K562 (cell line): ENCODE data around the gene EDDM13. TPM values are rescaled to one million over a fixed set of nuclear protein-coding genes. Genes with fewer than 3 reads are reported as not detected.

Experiments used
- ATAC-seq: fragments of 200-7000 bp; cut with Tn5 transposase; 3 replicates; pipeline ENCODE4 v1.9.1; 2020; ENCODE audit warnings: moderate library complexity
- BruUV-seq: library from RNA; stranded (reverse); fragments of 400-500 nt; replicated peaks from 2 replicates; lab custom pipeline; 2021; lab: Mats Ljungman, UMichigan
- CTCF ChIA-PET: fragments of 300-600 bp; formaldehyde crosslinking; extraction: SDS; loops from one replicate; lab custom pipeline; 2021; ENCODE audit warnings: low intra/inter-chr PET ratio; lab: Yijun Ruan, JAX
- POLR2A ChIA-PET: fragments of 300-600, 350-650 bp; sonication (Branson Sonifier 250); formaldehyde crosslinking; extraction: SDS; loops from one replicate; lab custom pipeline; 2021; ENCODE audit warnings: antibody characterized with exemption, inconsistent platforms; lab: Yijun Ruan, JAX
- DNase-seq, 4 experiments: peaks; one replicate each; pipeline versions ENCODE4 v3.0.0 to v3.0.0-alpha.2; 2011 to 2018; ENCODE audit warnings: low spot score in 3 of 4, mixed read lengths in 3 of 4; ENCODE audit errors: extremely low read depth in 1 of 4
- FAIRE-seq: peaks from 2 replicates; lab custom pipeline; 2011; peaks lifted over from hg19 to GRCh38; lab: Jason Lieb, UNC
- H2AFZ ChIP-seq: 2 replicates; pipeline ENCODE4 v1.6.0; 2011; ENCODE audit warnings: low read depth, low read length, control low read depth, inconsistent platforms
- H3K27ac ChIP-seq: fragments of 200-600 bp; 3 replicates; pipeline ENCODE4 v1.8.0; 2011; ENCODE audit warnings: low read depth, mild to moderate bottlenecking, control low read depth, inconsistent platforms, low read length, moderate library complexity, mixed read lengths; ENCODE audit errors: extremely low read depth
- H3K27me3 ChIP-seq, 2 experiments: fragments of 300-600 bp in 1 of 2; 2 replicates in 1 of 2; 3 replicates in 1 of 2; pipeline versions ENCODE4 v1.6.0 to v1.8.0; 2011; ENCODE audit warnings: inconsistent platforms in 2 of 2, low read length in 2 of 2, mild to moderate bottlenecking in 1 of 2, mixed read lengths in 1 of 2, moderate library complexity in 1 of 2; ENCODE audit not compliant: control insufficient read depth in 2 of 2, insufficient read depth in 2 of 2
- H3K36me3 ChIP-seq: fragments of 300-600 bp; 3 replicates; pipeline ENCODE4 v1.8.0; 2011; ENCODE audit warnings: mild to moderate bottlenecking, low read length, inconsistent platforms; ENCODE audit not compliant: control insufficient read depth, insufficient read depth
- H3K4me1 ChIP-seq, 2 experiments: fragments of 200-600 bp in 1 of 2; replicated peaks in 1 of 2; 2 replicates in 1 of 2; 3 replicates in 1 of 2; pipeline versions ENCODE4 v1.5.1 to v1.8.0; 2011; ENCODE audit warnings: inconsistent platforms in 2 of 2, low read length in 2 of 2, mild to moderate bottlenecking in 1 of 2, mixed read lengths in 1 of 2, moderate library complexity in 1 of 2; ENCODE audit not compliant: control insufficient read depth in 2 of 2, insufficient read depth in 2 of 2
- H3K4me2 ChIP-seq: 2 replicates; pipeline ENCODE4 v1.6.1; 2011; ENCODE audit warnings: low read length, control low read depth, inconsistent platforms, mixed read lengths; ENCODE audit not compliant: insufficient read depth
- H3K4me3 ChIP-seq: fragments of 200-600 bp; sonication (generic), shearing (Covaris generic); 2 replicates; pipeline ENCODE4 v1.5.1; 2016; ENCODE audit warnings: control low read depth, inconsistent platforms
- H3K79me2 ChIP-seq: fragments of 200-600 bp; 3 replicates; pipeline ENCODE4 v1.8.0; 2011; ENCODE audit warnings: low read length, inconsistent platforms; ENCODE audit not compliant: control insufficient read depth, insufficient read depth
- H3K9ac ChIP-seq, 2 experiments: 2 replicates each; pipeline versions ENCODE4 v1.6.0 to v1.6.1; 2011; ENCODE audit warnings: low read depth in 2 of 2, low read length in 2 of 2, control low read depth in 1 of 2, inconsistent platforms in 1 of 2, mild to moderate bottlenecking in 1 of 2, mixed read lengths in 1 of 2; ENCODE audit not compliant: insufficient read depth in 1 of 2
- H3K9me1 ChIP-seq: one replicate; pipeline ENCODE4 v1.6.0; 2011; ENCODE audit warnings: inconsistent platforms, mild to moderate bottlenecking, low read length, moderate library complexity; ENCODE audit not compliant: control insufficient read depth, insufficient read depth
- H3K9me3 ChIP-seq: replicated peaks from 2 replicates; pipeline ENCODE4 v1.5.1; 2011; ENCODE audit warnings: low read depth, low read length, inconsistent platforms; ENCODE audit not compliant: control insufficient read depth, insufficient read depth
- H4K20me1 ChIP-seq: replicated peaks from 2 replicates; pipeline ENCODE4 v1.6.1; 2011; ENCODE audit warnings: low read length, inconsistent platforms, mixed read lengths; ENCODE audit not compliant: control insufficient read depth, insufficient read depth
- STAG1 ChIP-seq: sonication (generic); formaldehyde crosslinking; IDR thresholded peaks from 2 replicates; pipeline ENCODE4 v1.5.0; 2020; ENCODE audit warnings: missing genetic modification reagents, borderline replicate concordance
- ZFP30 ChIP-seq: fragments of 250-450 bp; sonication (Bioruptor Pico); IDR thresholded peaks from 2 replicates; pipeline ENCODE4 v1.8.0; 2022; ENCODE audit warnings: moderate library complexity, mild to moderate bottlenecking, inconsistent platforms, borderline replicate concordance
- ZNF318 ChIP-seq, 2 experiments: fragments of 450-650 bp; IDR thresholded peaks; 2 replicates each; pipeline ENCODE4 v1.6.1; 2016; ENCODE audit warnings: mild to moderate bottlenecking in 2 of 2, borderline replicate concordance in 1 of 2, low read depth in 1 of 2, moderate library complexity in 1 of 2
- WGBS: fragments of 100-300 bp; shearing (Covaris generic); methylation state at CpG from one replicate; pipeline ENCODE4 v1.1.6; 2016; ENCODE audit warnings: low coverage, mixed read lengths; ENCODE audit not compliant: insufficient coverage; ENCODE audit errors: missing lambda C conversion rate; 5-methylcytosine and 5-hydroxymethylcytosine counted together
- in situ Hi-C: fragments of 300-500 bp; cut with MboI; formaldehyde crosslinking; loops from 4 replicates; pipeline ENCODE4 v1.15.0; 2018; ENCODE audit warnings: inconsistent platforms, mixed read lengths
- intact Hi-C: fragments of 100-400 bp; cut with micrococcal nuclease; formaldehyde crosslinking; loops from 2 replicates; pipeline ENCODE4 v1.14.2; 2022
- polyA plus RNA-seq, 8 experiments: library from polyadenylated mRNA; depleted of rRNA in 4 of 8; stranded (reverse) in 5 of 8; unstranded in 3 of 8; fragments of >200 nt; fragmentation: Nextera tagmentation in 2 of 8; fragmentation: Illumina TruSeq in 1 of 8; extraction: Ambion mirVana in 2 of 8; extraction: Trizol in 1 of 8; gene quantifications; 2 replicates each; pipeline versions ENCODE4 v1.2.1 to v1.2.3, GENCODE V29; 2011 to 2014; ENCODE audit warnings: inconsistent platforms in 1 of 8, missing spikeins in 1 of 8
- total RNA-seq, 7 experiments: library from RNA; depleted of rRNA in 6 of 7; stranded (reverse); fragments of >200 nt in 6 of 7; fragmentation: Illumina TruSeq in 2 of 7; extraction: Trizol in 2 of 7; gene quantifications; 2 replicates each; pipeline versions ENCODE4 v1.2.1 to v1.2.3, GENCODE V29; 2011 to 2021; ENCODE audit warnings: low replicate concordance in 1 of 7
- TF ChIP-seq, protein P1 (sequence below), 3 experiments: IDR thresholded peaks in 2 of 3; conservative IDR thresholded peaks in 1 of 3; 2 replicates each; pipeline ENCODE4 v1.5.1; 2011 to 2012; ENCODE audit warnings: low read length in 3 of 3, mild to moderate bottlenecking in 3 of 3, control low read depth in 2 of 3, improper control_type of control experiment in 1 of 3, inconsistent platforms in 1 of 3, low read depth in 1 of 3, mixed read lengths in 1 of 3, moderate library complexity in 1 of 3; ENCODE audit not compliant: insufficient read depth in 2 of 3

The EDDM13 gene
- total and polyA plus RNA-seq, 9 of the 15 experiments (the other 6 are each of a cell fraction or from before 2014, with no cell fraction given) = 2.0 to 7.7 (median 4.1) TPM

- H3K27me3 ChIP-seq = peaks cover 0 to 5% of the 10 kb centered on the region in 2 experiments; a peak in 1 of 5 replicates
- H3K79me2 ChIP-seq = no peaks in the 10 kb centered on the region
- no peak overlapping the region for H3K4me2 ChIP-seq
- FAIRE-seq = no peak
- 50% methylated on average over 6 of the region's 6 CpGs for WGBS
- peak in 1 of 4 experiments; percentile 19 for DNase-seq
- no TSS peak for BruUV-seq
- ChIA-PET POLR2A (no interaction called here), CTCF (interaction anchor here (0.5 kb wide), 1 partner anchor 123 kb away, joined by 3 read pairs; no protein-coding TSS in a partner anchor)
- no peaks in the 10 kb centered on the region for H3K36me3 ChIP-seq
- no peak overlapping the region for H2AFZ ChIP-seq
- H3K9me1 ChIP-seq = no peaks in the 10 kb centered on the region
- intact Hi-C loops (no loop called here), in situ Hi-C loops (no loop called here)
- no peak overlapping the region for H3K27ac ChIP-seq
- H3K9me3 ChIP-seq = peaks cover 2% of the 10 kb centered on the region; the same call in 1 of the 2 replicates
- no peak overlapping the region for H3K4me3 ChIP-seq
- no peaks in the 10 kb centered on the region for H4K20me1 ChIP-seq
- TF ChIP-seq, protein P1, sequence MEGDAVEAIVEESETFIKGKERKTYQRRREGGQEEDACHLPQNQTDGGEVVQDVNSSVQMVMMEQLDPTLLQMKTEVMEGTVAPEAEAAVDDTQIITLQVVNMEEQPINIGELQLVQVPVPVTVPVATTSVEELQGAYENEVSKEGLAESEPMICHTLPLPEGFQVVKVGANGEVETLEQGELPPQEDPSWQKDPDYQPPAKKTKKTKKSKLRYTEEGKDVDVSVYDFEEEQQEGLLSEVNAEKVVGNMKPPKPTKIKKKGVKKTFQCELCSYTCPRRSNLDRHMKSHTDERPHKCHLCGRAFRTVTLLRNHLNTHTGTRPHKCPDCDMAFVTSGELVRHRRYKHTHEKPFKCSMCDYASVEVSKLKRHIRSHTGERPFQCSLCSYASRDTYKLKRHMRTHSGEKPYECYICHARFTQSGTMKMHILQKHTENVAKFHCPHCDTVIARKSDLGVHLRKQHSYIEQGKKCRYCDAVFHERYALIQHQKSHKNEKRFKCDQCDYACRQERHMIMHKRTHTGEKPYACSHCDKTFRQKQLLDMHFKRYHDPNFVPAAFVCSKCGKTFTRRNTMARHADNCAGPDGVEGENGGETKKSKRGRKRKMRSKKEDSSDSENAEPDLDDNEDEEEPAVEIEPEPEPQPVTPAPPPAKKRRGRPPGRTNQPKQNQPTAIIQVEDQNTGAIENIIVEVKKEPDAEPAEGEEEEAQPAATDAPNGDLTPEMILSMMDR (IDR thresholded peaks at IDR 0.05 in 2 of 3, conservative IDR thresholded peaks at IDR 0.05 in 1 of 3; ENCODE audit: insufficient read depth in 2 of 3, low read depth in 1 of 3, low read length in 3 of 3) = 0 out of 6 replicates have a peak, but pooled peaks of 2 of the 3 experiments have one; percentile 12 to 24
- TF ChIP-seq STAG1 = no peak
- TF ChIP-seq, all 486 proteins: peak for 1
- Histone ChIP-seq H3K9ac (no peak overlapping the region), H3K4me1 (no peaks in the 10 kb centered on the region; a peak in 1 of 5 replicates)
- no peak for ATAC-seq
These were observed 49.6 kb upstream of the EDDM13 start for GRCh38 chr19:56222901-56223300.

GRCh38 chr19:56223481-56223880 lies 49.1 kb upstream of the EDDM13 start:
- ATAC-seq = no peak
- 29% methylated on average over 9 of the region's 9 CpGs for WGBS
- TF ChIP-seq ZNF318 (IDR thresholded peaks at IDR 0.05; ENCODE audit: borderline replicate concordance in 1 of 2, low read depth in 1 of 2) = no peak
- no peak for TF ChIP-seq ZFP30 (CRISPR knock-in tag)

More at GRCh38 chr19:56223481-56223880, 49.1 kb upstream of the EDDM13 start:
- H3K79me2 ChIP-seq = no peaks in the 10 kb centered on the region
- no TSS peak for BruUV-seq
- no peak for DNase-seq
- no peak overlapping the region for H3K9ac ChIP-seq
- no peak for FAIRE-seq
- POLR2A ChIA-PET = no interaction called here
- no peak overlapping the region for H3K4me3 ChIP-seq
- H3K27me3 ChIP-seq = peaks cover 0 to 9% of the 10 kb centered on the region in 2 experiments; a peak in 2 of 5 replicates
- in situ Hi-C loops (no loop called here), intact Hi-C loops (no loop called here)
- no peaks in the 10 kb centered on the region for H4K20me1 ChIP-seq
- no peaks in the 10 kb centered on the region; a peak in 1 of 5 replicates for H3K4me1 ChIP-seq
- H3K4me2 ChIP-seq = no peak overlapping the region
- no peaks in the 10 kb centered on the region for H3K36me3 ChIP-seq
- peaks cover 2% of the 10 kb centered on the region; the same call in 1 of the 2 replicates for H3K9me3 ChIP-seq
- CTCF ChIA-PET = no interaction called here
- H2AFZ ChIP-seq = no peak overlapping the region
- H3K27ac ChIP-seq = no peak overlapping the region
- no peaks in the 10 kb centered on the region for H3K9me1 ChIP-seq
